H1 (cell line): ENCODE data around the gene C2orf81. TPM values are rescaled to one million over a fixed set of nuclear protein-coding genes. Genes with fewer than 3 reads are reported as not detected.

Experiments
- CTCF ChIA-PET: fragments of 300-600 bp; sonication (Branson Sonifier 250); formaldehyde crosslinking; loops from one replicate; lab custom pipeline; 2021; ENCODE audit not compliant: partially characterized antibody; lab: Charles Lee
- POLR2A ChIA-PET: fragments of 300-600 bp; sonication (Branson Sonifier 250); formaldehyde crosslinking; loops from one replicate; lab custom pipeline; 2021; ENCODE audit warnings: inconsistent platforms; ENCODE audit not compliant: partially characterized antibody; lab: Charles Lee
- DNase-seq, 2 experiments: peaks; one replicate each; pipeline versions ENCODE4 v3.0.0 to v3.0.0-alpha.2; 2010 to 2022; ENCODE audit warnings: low spot score in 2 of 2, low read depth in 1 of 2, mixed read lengths in 1 of 2
- FAIRE-seq: peaks from 2 replicates; lab custom pipeline; 2011; peaks lifted over from hg19 to GRCh38; lab: Jason Lieb, UNC
- H2AFZ ChIP-seq: 2 replicates; pipeline ENCODE4 v1.8.1; 2012; ENCODE audit warnings: low read length, inconsistent platforms
- H2AK5ac ChIP-seq: 2 replicates; pipeline ENCODE4 v1.6.1; 2013; ENCODE audit warnings: low read depth, low read length
- H2BK120ac ChIP-seq: replicated peaks from 2 replicates; pipeline ENCODE3; 2013; ENCODE audit warnings: low read depth, low read length, inconsistent platforms
- H2BK12ac ChIP-seq: 2 replicates; pipeline ENCODE4 v1.6.1; 2013; ENCODE audit warnings: low read depth, low read length
- H2BK15ac ChIP-seq: 2 replicates; pipeline ENCODE4 v1.6.1; 2013; ENCODE audit warnings: low read length
- H2BK20ac ChIP-seq: 2 replicates; pipeline ENCODE4 v1.6.1; 2013; ENCODE audit warnings: low read length
- H2BK5ac ChIP-seq: 2 replicates; pipeline ENCODE4 v1.6.1; 2013; ENCODE audit warnings: low read depth, low read length
- H3K14ac ChIP-seq: 2 replicates; pipeline ENCODE4 v1.6.1; 2013; ENCODE audit warnings: inconsistent platforms; ENCODE audit not compliant: insufficient read length
- H3K18ac ChIP-seq: 2 replicates; pipeline ENCODE4 v1.6.1; 2013; ENCODE audit warnings: low read length; ENCODE audit errors: extremely low read depth
- H3K23ac ChIP-seq: 2 replicates; pipeline ENCODE4 v1.6.1; 2013; ENCODE audit warnings: inconsistent platforms; ENCODE audit not compliant: insufficient read length
- H3K23me2 ChIP-seq: 2 replicates; pipeline ENCODE4 v1.6.1; 2013; ENCODE audit warnings: low read depth, low read length
- H3K27ac ChIP-seq: 2 replicates; pipeline ENCODE4 v1.6.1; 2011; ENCODE audit warnings: low read depth, low read length, inconsistent platforms
- H3K27me3 ChIP-seq, 4 experiments: replicated peaks in 1 of 4; 1 replicate in 1 of 4; 2 replicates in 3 of 4; pipeline versions ENCODE4 v1.6.1 to v1.8.1; 2011 to 2013; ENCODE audit warnings: low read length in 3 of 4, mild to moderate bottlenecking in 3 of 4, inconsistent platforms in 2 of 4, mixed read lengths in 2 of 4, moderate library complexity in 1 of 4; ENCODE audit not compliant: control insufficient read depth in 3 of 4, insufficient read depth in 3 of 4; ENCODE audit errors: extremely low read depth in 1 of 4
- H3K36me3 ChIP-seq, 4 experiments: 2 replicates each; pipeline versions ENCODE4 v1.6.1 to v1.8.1; 2011 to 2013; ENCODE audit warnings: mild to moderate bottlenecking in 4 of 4, low read length in 3 of 4, moderate library complexity in 2 of 4, control low read depth in 1 of 4, inconsistent platforms in 1 of 4; ENCODE audit not compliant: insufficient read depth in 4 of 4, control insufficient read depth in 2 of 4
- H3K4ac ChIP-seq: replicated peaks from 2 replicates; pipeline ENCODE3; 2013; ENCODE audit warnings: low read length, low read depth, mixed read lengths, inconsistent platforms; ENCODE audit not compliant: insufficient read length
- H3K4me1 ChIP-seq, 4 experiments: replicated peaks in 1 of 4; 1 replicate in 1 of 4; 2 replicates in 3 of 4; pipeline versions ENCODE4 v1.6.1 to v1.8.1; 2011 to 2013; ENCODE audit warnings: low read length in 3 of 4, inconsistent platforms in 2 of 4, mixed read lengths in 1 of 4; ENCODE audit not compliant: insufficient read depth in 4 of 4, control insufficient read depth in 3 of 4
- H3K4me2 ChIP-seq, 2 experiments: 2 replicates each; pipeline versions ENCODE4 v1.6.1 to v1.8.1; 2011 to 2013; ENCODE audit warnings: low read depth in 2 of 2, low read length in 2 of 2, control low read depth in 1 of 2, inconsistent platforms in 1 of 2, mild to moderate bottlenecking in 1 of 2; ENCODE audit not compliant: insufficient read depth in 1 of 2
- H3K4me3 ChIP-seq, 4 experiments: fragments of 200-600, 300-600 bp in 1 of 4; sonication (generic), shearing (Covaris generic), sonication (Bioruptor Twin) in 1 of 4; 2 replicates each; pipeline versions ENCODE4 v1.5.1 to v1.8.1; 2011 to 2016; ENCODE audit warnings: low read length in 4 of 4, low read depth in 3 of 4, control low read depth in 2 of 4, inconsistent platforms in 2 of 4, mild to moderate bottlenecking in 2 of 4, mixed read lengths in 1 of 4, moderate library complexity in 1 of 4; ENCODE audit not compliant: insufficient read depth in 2 of 4; ENCODE audit errors: extremely low read depth in 1 of 4
- H3K56ac ChIP-seq: replicated peaks from 2 replicates; pipeline ENCODE3; 2013; ENCODE audit warnings: low read depth, mild to moderate bottlenecking, mixed read lengths, low read length, inconsistent platforms; ENCODE audit not compliant: insufficient read length
- H3K79me1 ChIP-seq: 2 replicates; pipeline ENCODE4 v1.6.1; 2013; ENCODE audit warnings: low read depth, low read length, control low read depth
- H3K79me2 ChIP-seq, 2 experiments: 2 replicates each; pipeline versions ENCODE4 v1.6.1 to v1.8.1; 2012 to 2013; ENCODE audit warnings: low read length in 2 of 2, mild to moderate bottlenecking in 2 of 2, inconsistent platforms in 1 of 2; ENCODE audit not compliant: insufficient read depth in 2 of 2, control insufficient read depth in 1 of 2
- H3K9ac ChIP-seq, 4 experiments: replicated peaks in 1 of 4; 1 replicate in 1 of 4; 2 replicates in 3 of 4; pipeline versions ENCODE4 v1.6.1 to v1.8.1; 2011 to 2013; ENCODE audit warnings: low read depth in 3 of 4, low read length in 3 of 4, control low read depth in 2 of 4, mild to moderate bottlenecking in 2 of 4, moderate library complexity in 2 of 4, inconsistent platforms in 1 of 4; ENCODE audit errors: extremely low read depth in 1 of 4
- H3K9me3 ChIP-seq, 2 experiments: 2 replicates each; pipeline versions ENCODE4 v1.6.1 to v1.8.1; 2012 to 2013; ENCODE audit warnings: mild to moderate bottlenecking in 2 of 2, moderate library complexity in 2 of 2, control low read depth in 1 of 2, inconsistent platforms in 1 of 2, low read depth in 1 of 2, low read length in 1 of 2, mixed read lengths in 1 of 2; ENCODE audit not compliant: insufficient read depth in 2 of 2
- H4K20me1 ChIP-seq, 2 experiments: replicated peaks in 1 of 2; 2 replicates each; pipeline versions ENCODE3 to v1.8.1; 2011 to 2013; ENCODE audit warnings: inconsistent platforms in 2 of 2, low read length in 2 of 2, mild to moderate bottlenecking in 1 of 2; ENCODE audit not compliant: insufficient read depth in 2 of 2, control insufficient read depth in 1 of 2
- H4K5ac ChIP-seq: 2 replicates; pipeline ENCODE4 v1.6.1; 2013; ENCODE audit warnings: low read length, low read depth, mixed read lengths, inconsistent platforms; ENCODE audit not compliant: insufficient read length
- H4K8ac ChIP-seq: 2 replicates; pipeline ENCODE4 v1.8.0; 2013; ENCODE audit warnings: mild to moderate bottlenecking, moderate library complexity, low read length, inconsistent platforms; ENCODE audit not compliant: insufficient read depth; ENCODE audit errors: extremely low read depth
- H4K91ac ChIP-seq: replicated peaks from 2 replicates; pipeline ENCODE3; 2013; ENCODE audit warnings: low read length, mixed read lengths, inconsistent platforms; ENCODE audit not compliant: insufficient read length
- CHD2 ChIP-seq: IDR thresholded peaks from 2 replicates; pipeline ENCODE4 v1.6.1; 2012; ENCODE audit warnings: low read length, improper control_type of control experiment
- EP300 ChIP-seq, 2 experiments: IDR thresholded peaks; 1 replicate in 1 of 2; 2 replicates in 1 of 2; pipeline ENCODE4 v1.6.1; 2011 to 2012; ENCODE audit warnings: low read depth in 2 of 2, low read length in 2 of 2, mild to moderate bottlenecking in 2 of 2, borderline replicate concordance in 1 of 2, inconsistent platforms in 1 of 2, moderate library complexity in 1 of 2
- PHF8 ChIP-seq: fragments of 200-600 bp; sonication (generic); conservative IDR thresholded peaks from 2 replicates; pipeline ENCODE4 v1.7.1; 2012; ENCODE audit warnings: low read depth, mild to moderate bottlenecking, inconsistent platforms, low read length, moderate library complexity
- POLR2A ChIP-seq, 2 experiments: IDR thresholded peaks; 1 replicate in 1 of 2; 2 replicates in 1 of 2; pipeline ENCODE4 v1.6.1; 2011; ENCODE audit warnings: low read depth in 2 of 2, low read length in 2 of 2, mild to moderate bottlenecking in 2 of 2; ENCODE audit errors: control extremely low read depth in 1 of 2
- RFX5 ChIP-seq: IDR thresholded peaks from 2 replicates; pipeline ENCODE4 v1.6.1; 2011; ENCODE audit warnings: low read depth, low read length, improper control_type of control experiment, borderline replicate concordance
- RNF2 ChIP-seq: fragments of 200-900, 300-1000 bp; sonication (generic); IDR thresholded peaks from 2 replicates; pipeline ENCODE4 v1.7.1; 2016; ENCODE audit warnings: borderline replicate concordance, low read depth, mild to moderate bottlenecking, antibody characterized with exemption, low read length; ENCODE audit not compliant: poor library complexity, severe bottlenecking; ENCODE audit errors: missing control alignments
- WGBS, 2 experiments: shearing (Covaris generic) in 1 of 2; methylation state at CpG; one replicate each; pipeline versions ENCODE4 v1.1.6 to v1.1.7; 2013 to 2015; ENCODE audit warnings: low lambda C conversion rate in 2 of 2, mixed read lengths in 2 of 2, inconsistent platforms in 1 of 2, low coverage in 1 of 2, missing lambda C conversion rate in 1 of 2; ENCODE audit not compliant: insufficient replicate concordance in 2 of 2, insufficient coverage in 1 of 2, insufficient read length in 1 of 2; ENCODE audit errors: extremely low coverage in 1 of 2, missing lambda C conversion rate in 1 of 2; 5-methylcytosine and 5-hydroxymethylcytosine counted together
- polyA plus RNA-seq, 7 experiments: library from polyadenylated mRNA; depleted of rRNA in 3 of 7; stranded (reverse) in 5 of 7; unstranded in 2 of 7; fragments of >200 nt in 5 of 7; fragments of 200-250 nt in 2 of 7; gene quantifications; 1 replicate in 5 of 7; 2 replicates in 1 of 7; 4 replicates in 1 of 7; pipeline versions ENCODE4 v1.2.1 to v1.2.3, GENCODE V29; 2011 to 2013; ENCODE audit warnings: missing spikeins in 2 of 7, mixed read lengths in 2 of 7
- total RNA-seq: library from RNA; stranded (reverse); fragmentation: NEBNext Ultra II Directional; extraction: Animal tissue kit (Norgen Biotek cat#: 25700); gene quantifications from 2 replicates; pipeline ENCODE4 v1.2.1, GENCODE V29; 2021

Gene C2orf81
- total and polyA plus RNA-seq, 2 of the 8 experiments (the other 6 are each of a cell fraction or from before 2014, with no cell fraction given), result 1.6 to 3.3 TPM

- no peak overlapping the region for H3K4me3 ChIP-seq
- no peak overlapping the region for H2BK20ac ChIP-seq
- H3K27me3 ChIP-seq, result no peaks in the 10 kb centered on the region
- FAIRE-seq, result no peak
- H4K5ac ChIP-seq, result no peak overlapping the region
- H3K4me2 ChIP-seq, result no peak overlapping the region
- peaks cover 12% of the 10 kb centered on the region for H3K79me1 ChIP-seq
- no peak overlapping the region for H3K14ac ChIP-seq
- H2BK15ac ChIP-seq, result no peak overlapping the region
- H2BK12ac ChIP-seq, result no peak overlapping the region
- no peak overlapping the region for H3K4ac ChIP-seq
- DNase-seq, result no peak
- no peak overlapping the region for H3K18ac ChIP-seq
- no peak overlapping the region for H2AFZ ChIP-seq
- H2AK5ac ChIP-seq, result no peak overlapping the region
- no peak overlapping the region for H2BK5ac ChIP-seq
- H2BK120ac ChIP-seq, result no peak overlapping the region
- 97% methylated on average over 5 of the region's 5 CpGs; no CpG with 5 or more reads in 1 of the 2 experiments for WGBS, 2 experiments
- H3K27ac ChIP-seq, result no peak overlapping the region
- no peaks in the 10 kb centered on the region for H3K9me3 ChIP-seq
- peaks cover 55 to 78% (median 73%) of the 10 kb centered on the region in 4 experiments for H3K36me3 ChIP-seq
- ChIA-PET POLR2A (interaction anchor here (4.0 kb wide), 1 partner anchor 11 kb away, joined by 18 read pairs; no protein-coding TSS in a partner anchor), CTCF (interaction anchor here (0.8 to 3.5 kb wide), 7 partner anchors 11 to 100 kb away, joined by 3 to 17 read pairs (median 4); no protein-coding TSS in a partner anchor)
- H3K23ac ChIP-seq, result no peak overlapping the region
- H4K20me1 ChIP-seq, result peaks cover 0 to 8% of the 10 kb centered on the region in 2 experiments
- no peak overlapping the region for H4K91ac ChIP-seq
- peaks cover 0 to 12% of the 10 kb centered on the region in 2 experiments; a peak in 1 of 4 replicates for H3K79me2 ChIP-seq
- no peaks in the 10 kb centered on the region for H3K23me2 ChIP-seq
- TF ChIP-seq RNF2, result no peak
- no peak for TF ChIP-seq CHD2
- no peak for TF ChIP-seq POLR2A (IDR thresholded peaks at IDR 0.05; ENCODE audit: control extremely low read depth in 1 of 2, low read depth in 2 of 2, low read length in 2 of 2)
- no peak for TF ChIP-seq PHF8
- TF ChIP-seq RFX5, result no peak
- TF ChIP-seq EP300 (IDR thresholded peaks at IDR 0.05; ENCODE audit: borderline replicate concordance in 1 of 2, low read depth in 2 of 2, low read length in 2 of 2), result no peak
- no peak overlapping the region for H3K56ac ChIP-seq
- no peak overlapping the region for H4K8ac ChIP-seq
- H3K4me1 ChIP-seq, result peaks cover 0 to 6% (median 2%) of the 10 kb centered on the region in 4 experiments; a peak in 6 of 7 replicates
- H3K9ac ChIP-seq, result no peak overlapping the region
These were observed 52.9 kb downstream of the C2orf81 start for GRCh38 chr2:74368499-74368898.
